Mucosa of descending colon (tissue), 3 donors: ENCODE measurements around the gene NFIX. TPM values are rescaled to one million over a fixed set of nuclear protein-coding genes. Genes with fewer than 3 reads are reported as not detected.
A peak's percentile ranks its signal among the peaks of the same experiment; 100 is the strongest.

ENCODE experiments used
- ATAC-seq: fragments of 200-7000 bp; cut with Tn5 transposase; one replicate; pipeline ENCODE4 v1.9.1; 2020; ENCODE audit warnings: mild to moderate bottlenecking, moderate library complexity
- DNase-seq, 3 donors: peaks; one replicate each; pipeline ENCODE4 v3.0.0-alpha.2; 2020
- H3K36me3 ChIP-seq: fragments of 200-600 bp; one replicate; pipeline ENCODE4 v1.8.0; 2021; ENCODE audit warnings: low read depth, mild to moderate bottlenecking
- H3K4me1 ChIP-seq: fragments of 200-600 bp; one replicate; pipeline ENCODE4 v1.8.0; 2021; ENCODE audit warnings: low read depth, mild to moderate bottlenecking
- H3K4me3 ChIP-seq: fragments of 200-600 bp; one replicate; pipeline ENCODE4 v1.8.0; 2021; ENCODE audit warnings: mild to moderate bottlenecking
- H3K9me3 ChIP-seq: fragments of 200-600 bp; one replicate; pipeline ENCODE4 v1.8.0; 2021; ENCODE audit warnings: mild to moderate bottlenecking
- intact Hi-C, 2 donors: fragments of 100-400 bp; cut with DNase I in 1 of 2; cut with micrococcal nuclease in 1 of 2; formaldehyde crosslinking; loops; one replicate each; pipeline versions ENCODE4 v1.11.0 to v1.11.1; 2022; cut with DNase I, micrococcal nuclease
- total RNA-seq, 3 donors: library from RNA; stranded (reverse); fragmentation: NEBNext Ultra II Directional in 2 of 3; extraction: Animal tissue kit (Norgen Biotek cat#: 25700) in 2 of 3; gene quantifications; one replicate each; pipeline versions ENCODE4 v1.2.1 to v1.2.4, GENCODE V29; 2021 to 2023
- TF ChIP-seq, protein P1 (sequence below): fragments of 200-600 bp; IDR thresholded peaks from one replicate; pipeline ENCODE4 v1.8.0; 2022; ENCODE audit warnings: antibody characterized with exemption, mild to moderate bottlenecking
- donor health status: DM: no; HTN: no; CAD: no; lungs with moderate emphysema.
- donor health status: DM: no; HTN: no; CAD: no.
- donor health status: DM: no; HTN: yes; CAD: no.

Gene NFIX
- total RNA-seq, 3 donors from 2014 or later = 59.4 to 238 (median 64.6) TPM

DNA sequence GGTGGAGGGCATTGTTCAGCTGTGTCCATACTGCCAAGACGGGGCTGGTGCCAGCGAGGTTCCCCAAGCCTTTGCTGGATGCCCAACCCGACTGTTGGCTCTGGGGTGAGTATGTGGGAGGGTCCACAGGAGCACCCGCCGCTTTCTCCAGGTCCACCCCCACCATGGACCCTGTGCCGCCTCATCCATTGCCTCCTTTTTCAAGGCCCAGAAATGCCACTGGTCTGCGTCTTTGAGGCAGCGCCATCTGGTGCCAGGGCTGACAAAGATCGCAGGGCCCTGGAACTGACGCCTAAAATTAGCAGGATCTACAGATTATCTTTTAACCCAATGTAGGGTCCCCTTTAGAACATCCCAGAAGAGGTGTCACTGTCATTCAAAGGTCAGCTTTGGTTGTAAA, 34.6 kb downstream of the NFIX start:
- Histone ChIP-seq H3K4me3 (no peak overlapping the region), H3K36me3 (no peaks in the 10 kb centered on the region), H3K9me3 (no peaks in the 10 kb centered on the region), H3K4me1 (peaks cover 59% of the 10 kb centered on the region)
- DNase-seq (peak in 2 of 3 donors; percentile 70 to 74), ATAC-seq (no peak)
- TF ChIP-seq, protein P1, sequence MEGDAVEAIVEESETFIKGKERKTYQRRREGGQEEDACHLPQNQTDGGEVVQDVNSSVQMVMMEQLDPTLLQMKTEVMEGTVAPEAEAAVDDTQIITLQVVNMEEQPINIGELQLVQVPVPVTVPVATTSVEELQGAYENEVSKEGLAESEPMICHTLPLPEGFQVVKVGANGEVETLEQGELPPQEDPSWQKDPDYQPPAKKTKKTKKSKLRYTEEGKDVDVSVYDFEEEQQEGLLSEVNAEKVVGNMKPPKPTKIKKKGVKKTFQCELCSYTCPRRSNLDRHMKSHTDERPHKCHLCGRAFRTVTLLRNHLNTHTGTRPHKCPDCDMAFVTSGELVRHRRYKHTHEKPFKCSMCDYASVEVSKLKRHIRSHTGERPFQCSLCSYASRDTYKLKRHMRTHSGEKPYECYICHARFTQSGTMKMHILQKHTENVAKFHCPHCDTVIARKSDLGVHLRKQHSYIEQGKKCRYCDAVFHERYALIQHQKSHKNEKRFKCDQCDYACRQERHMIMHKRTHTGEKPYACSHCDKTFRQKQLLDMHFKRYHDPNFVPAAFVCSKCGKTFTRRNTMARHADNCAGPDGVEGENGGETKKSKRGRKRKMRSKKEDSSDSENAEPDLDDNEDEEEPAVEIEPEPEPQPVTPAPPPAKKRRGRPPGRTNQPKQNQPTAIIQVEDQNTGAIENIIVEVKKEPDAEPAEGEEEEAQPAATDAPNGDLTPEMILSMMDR = no peak
- intact Hi-C loops = loop anchor here in 1 of 2 donors (5.0 kb wide), 1 partner anchor 43 kb away; no protein-coding TSS in a partner anchor

DNA sequence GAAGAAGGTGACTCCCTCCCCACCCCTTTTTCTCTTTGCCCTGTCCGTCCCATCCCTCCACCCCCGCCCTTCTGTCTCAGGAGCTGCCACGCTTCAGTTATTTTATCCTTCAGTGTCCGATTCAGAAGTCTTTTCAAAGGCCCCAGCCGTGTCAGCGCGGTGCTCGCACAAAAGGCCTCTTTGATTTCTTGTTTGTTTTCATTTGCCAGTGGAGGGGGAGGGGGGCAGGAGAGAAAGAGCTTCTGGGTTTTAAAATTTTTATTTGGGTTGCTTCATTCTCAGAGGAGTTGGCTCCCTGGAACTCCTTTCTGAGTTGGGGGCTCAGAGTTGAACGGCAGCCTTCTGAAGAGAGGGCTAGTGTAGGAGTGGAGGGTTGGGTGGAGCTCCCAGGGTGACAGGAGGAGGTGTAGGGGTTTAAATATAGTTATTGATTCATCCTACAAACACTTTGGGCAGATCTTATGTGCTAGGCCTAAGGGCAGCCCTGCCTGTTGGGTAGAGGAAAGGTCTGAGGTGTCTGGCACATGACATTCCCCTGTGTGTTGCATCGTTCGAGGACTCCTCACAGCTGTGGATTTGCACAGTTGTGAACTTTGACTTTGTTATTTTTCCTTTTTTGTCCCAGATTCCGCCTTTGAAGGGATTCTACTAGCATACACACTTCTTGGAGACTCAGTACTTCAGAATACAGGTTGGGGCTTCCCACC, 36.8 kb downstream of the NFIX start:
- DNase-seq (no peak), ATAC-seq (no peak)
- Histone ChIP-seq H3K4me1 (peaks cover 62% of the 10 kb centered on the region), H3K36me3 (no peaks in the 10 kb centered on the region), H3K4me3 (no peak overlapping the region), H3K9me3 (no peaks in the 10 kb centered on the region)
- intact Hi-C loops = loop anchor here in 1 of 2 donors (5.0 kb wide), 1 partner anchor 45 kb away; no protein-coding TSS in a partner anchor
- TF ChIP-seq, protein P1 = no peak

GRCh38 chr19:13032837-13033236, 37.6 kb downstream of the NFIX start:
- DNase-seq (no peak), ATAC-seq (no peak)
- no peak overlapping the region for H3K4me3 ChIP-seq
- H3K4me1 ChIP-seq = peaks cover 62% of the 10 kb centered on the region
- H3K9me3 ChIP-seq = no peaks in the 10 kb centered on the region
- intact Hi-C loops = loop anchor here in 1 of 2 donors (5.0 kb wide), 1 partner anchor 46 kb away; no protein-coding TSS in a partner anchor
- H3K36me3 ChIP-seq = no peaks in the 10 kb centered on the region
- TF ChIP-seq, protein P1 = no peak

DNA sequence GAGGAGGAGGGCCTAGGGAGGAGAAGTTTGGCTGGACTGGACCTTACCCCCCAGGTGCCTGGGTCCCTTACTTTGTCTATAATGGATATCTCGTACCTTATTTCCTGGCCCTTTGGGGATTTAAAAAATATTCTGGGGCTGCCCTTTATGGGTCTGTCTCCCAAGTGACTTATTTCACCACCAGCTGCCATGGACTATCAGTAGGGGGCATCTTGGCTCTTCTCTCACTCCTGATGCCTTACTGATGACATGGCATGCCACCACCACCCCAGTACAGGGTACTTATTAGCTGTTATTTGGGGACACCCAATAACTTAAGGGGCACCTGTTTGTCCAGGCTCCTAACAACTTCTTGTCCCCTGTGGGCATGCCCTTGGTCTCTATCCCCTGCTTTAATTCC, 38.0 kb downstream of the NFIX start:
- TF ChIP-seq, protein P1 = no peak
- no peaks in the 10 kb centered on the region for H3K36me3 ChIP-seq
- ATAC-seq = no peak
- DNase-seq = no peak
- H3K4me3 ChIP-seq = no peak overlapping the region
- intact Hi-C loops = loop anchor here in 1 of 2 donors (5.0 kb wide), 1 partner anchor 46 kb away; no protein-coding TSS in a partner anchor
- H3K4me1 ChIP-seq = peaks cover 58% of the 10 kb centered on the region
- H3K9me3 ChIP-seq = no peaks in the 10 kb centered on the region

DNA sequence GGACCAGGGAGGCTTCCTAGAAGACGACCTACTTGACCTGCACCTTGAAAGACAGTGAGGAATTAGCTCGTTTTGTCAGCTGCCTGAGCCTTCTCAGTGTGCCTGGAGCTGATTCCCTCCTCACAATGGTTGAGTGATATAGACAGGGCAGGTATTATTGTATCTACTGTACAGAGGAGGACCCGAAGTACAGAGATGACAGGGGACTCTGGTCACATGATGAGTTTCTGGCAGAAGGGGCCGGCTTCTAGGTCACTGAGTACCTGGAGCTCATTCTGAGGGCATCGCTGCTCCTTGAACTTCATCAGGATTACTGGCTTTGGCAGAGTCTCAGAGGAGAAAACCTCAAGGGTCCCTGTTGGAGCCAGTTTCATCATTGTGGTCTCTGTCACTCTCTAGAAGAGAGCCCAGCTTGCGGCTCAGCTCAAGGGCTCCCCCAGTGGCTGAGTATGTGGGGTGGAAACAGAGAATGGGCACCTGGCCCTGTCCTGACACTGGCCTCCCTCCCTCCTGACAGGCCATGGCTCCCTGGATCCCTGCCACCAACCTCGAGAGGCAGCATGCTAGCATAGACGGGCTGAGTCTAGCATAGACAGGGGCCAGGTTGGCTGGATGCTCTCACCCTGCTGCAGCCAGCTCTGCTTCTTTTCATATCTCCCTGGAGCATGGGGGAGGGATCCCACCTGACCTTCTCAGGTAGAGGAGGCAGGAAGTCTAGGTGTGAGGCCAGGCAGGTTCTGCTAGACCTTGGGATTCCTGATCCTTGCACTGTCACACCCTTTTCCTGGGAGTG, 38.7 kb downstream of the NFIX start:
- ATAC-seq = peak; percentile 85
- Histone ChIP-seq H3K4me3 (no peak overlapping the region), H3K9me3 (no peaks in the 10 kb centered on the region), H3K4me1 (peaks cover 57% of the 10 kb centered on the region), H3K36me3 (no peaks in the 10 kb centered on the region)
- peak; percentile 80 to 89 (median 88) for DNase-seq
- intact Hi-C loops = loop anchor here in 1 of 2 donors (5.0 kb wide), 1 partner anchor 47 kb away; no protein-coding TSS in a partner anchor
- TF ChIP-seq, protein P1 = peak; percentile 56
